Large intestine (tissue), 3 donors: ENCODE results near the gene RRAGB. TPM values are rescaled to one million over a fixed set of nuclear protein-coding genes. Genes with fewer than 3 reads are reported as not detected.
"Not testable (repeated sequence)": the region's sequence is repeated elsewhere in the genome, so short reads cannot be mapped to it uniquely, and the experiment has no call there.

Source experiments
- DNase-seq, 2 donors: peaks; one replicate each; pipeline versions ENCODE4 v3.0.0 to v3.0.0-alpha.2; 2013
- H3K27ac ChIP-seq: one replicate; pipeline ENCODE4 v1.5.1; 2013; ENCODE audit warnings: low read length
- H3K27me3 ChIP-seq: 2 replicates; pipeline ENCODE4 v1.6.1; 2013; ENCODE audit warnings: low read length; ENCODE audit not compliant: control insufficient read depth, insufficient read depth
- H3K36me3 ChIP-seq: 2 replicates; pipeline ENCODE4 v1.6.1; 2013; ENCODE audit warnings: low read length; ENCODE audit not compliant: control insufficient read depth, insufficient read depth
- H3K4me1 ChIP-seq: one replicate; pipeline ENCODE4 v1.6.1; 2013; ENCODE audit warnings: low read length; ENCODE audit not compliant: control insufficient read depth, insufficient read depth
- H3K4me3 ChIP-seq: one replicate; pipeline ENCODE4 v1.5.1; 2013; ENCODE audit warnings: low read length
- H3K9me3 ChIP-seq: one replicate; pipeline ENCODE4 v1.6.1; 2013; ENCODE audit warnings: mild to moderate bottlenecking, low read depth, low read length, moderate library complexity; ENCODE audit not compliant: control insufficient read depth
- WGBS: methylation state at CpG from one replicate; pipeline ENCODE4 v1.1.5; 2013; ENCODE audit warnings: low lambda C conversion rate; ENCODE audit not compliant: insufficient coverage; 5-methylcytosine and 5-hydroxymethylcytosine counted together
- polyA plus RNA-seq: library from polyadenylated mRNA; unstranded; fragments of 120-200 nt; gene quantifications from one replicate; pipeline ENCODE4 v1.2.1, GENCODE V29; 2013

The RRAGB gene
- polyA plus RNA-seq, 1 donor, result 28.5 TPM

DNA sequence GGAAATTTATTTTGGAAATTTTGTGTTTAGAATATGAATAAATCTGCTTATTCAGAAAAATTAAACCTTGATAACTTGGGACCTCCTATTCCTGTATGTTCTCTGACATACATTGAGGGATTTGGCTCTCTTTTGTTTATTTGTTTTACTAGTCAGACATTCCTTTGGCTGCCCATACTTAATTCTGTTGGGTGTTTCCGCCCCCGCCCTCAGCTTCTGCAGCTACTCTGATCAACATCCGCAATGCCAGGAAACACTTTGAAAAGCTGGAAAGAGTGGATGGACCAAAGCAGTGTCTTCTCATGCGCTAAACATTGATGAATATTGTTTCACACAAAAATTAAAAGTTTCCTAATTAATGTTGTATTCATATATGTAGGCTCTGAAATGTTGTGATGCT, 40.5 kb downstream of the RRAGB start:
- no CpG with 5 or more reads among the region's 4 CpGs for WGBS

DNA sequence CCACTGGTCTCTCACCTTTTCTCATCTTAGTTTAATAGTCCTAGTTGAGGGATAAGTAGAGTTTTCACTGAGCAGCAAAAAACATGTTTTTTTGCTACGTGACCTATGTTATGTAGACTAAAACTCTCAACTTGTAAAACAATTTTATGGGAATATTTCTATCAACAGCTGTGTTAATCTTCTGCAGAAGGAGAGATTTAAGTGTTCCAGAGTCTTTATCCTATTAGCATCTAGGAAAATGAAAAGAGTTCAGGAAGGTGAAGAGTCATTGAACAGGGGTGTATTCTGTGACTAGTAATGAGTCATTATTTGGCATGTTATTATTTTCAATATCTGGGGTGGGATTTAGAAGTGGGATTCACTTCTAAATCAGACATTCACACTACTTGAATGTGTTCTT, 41.9 kb downstream of the RRAGB start:
- WGBS, result no CpG with 5 or more reads among the region's 1 CpG
- Histone ChIP-seq H3K4me3 (no peak overlapping the region), H3K4me1 (no peaks in the 10 kb centered on the region), H3K27me3 (no peaks in the 10 kb centered on the region), H3K27ac (no peak overlapping the region), H3K36me3 (peaks cover 11% of the 10 kb centered on the region), H3K9me3 (no peaks in the 10 kb centered on the region)
- DNase-seq, result no peak

More for the DNA sequence above, 40.5 kb downstream of the RRAGB start:
- no peak overlapping the region for H3K27ac ChIP-seq
- H3K4me3 ChIP-seq, result no peak overlapping the region
- H3K4me1 ChIP-seq, result no peaks in the 10 kb centered on the region
- no peaks in the 10 kb centered on the region for H3K9me3 ChIP-seq
- no peaks in the 10 kb centered on the region for H3K27me3 ChIP-seq
- no peak for DNase-seq
- H3K36me3 ChIP-seq, result peaks cover 11% of the 10 kb centered on the region

DNA sequence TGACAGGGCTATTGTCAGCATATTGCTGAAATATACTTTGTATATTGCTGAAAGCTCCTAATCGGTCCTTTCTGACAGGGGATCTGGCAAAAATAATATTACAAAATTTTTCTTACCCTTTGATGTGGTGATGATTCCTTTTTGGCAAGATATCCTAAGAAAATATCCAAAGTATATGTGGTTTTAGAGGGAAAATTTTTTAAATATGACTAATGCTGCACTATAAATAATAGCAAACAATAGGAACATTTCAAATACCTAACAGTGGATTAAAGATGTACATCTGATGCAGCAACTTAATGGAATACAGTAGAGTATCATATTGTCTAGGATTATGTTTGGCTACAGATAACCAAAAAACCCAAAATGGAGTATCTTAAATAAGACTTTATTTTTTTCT, 49.6 kb downstream of the RRAGB start:
- no peak overlapping the region for H3K27ac ChIP-seq
- H3K4me1 ChIP-seq, result no peaks in the 10 kb centered on the region
- no peaks in the 10 kb centered on the region for H3K36me3 ChIP-seq
- WGBS, result no CpG with 5 or more reads among the region's 1 CpG
- no peaks in the 10 kb centered on the region for H3K9me3 ChIP-seq
- DNase-seq, result no peak
- no peak overlapping the region for H3K4me3 ChIP-seq
- H3K27me3 ChIP-seq, result no peaks in the 10 kb centered on the region

DNA sequence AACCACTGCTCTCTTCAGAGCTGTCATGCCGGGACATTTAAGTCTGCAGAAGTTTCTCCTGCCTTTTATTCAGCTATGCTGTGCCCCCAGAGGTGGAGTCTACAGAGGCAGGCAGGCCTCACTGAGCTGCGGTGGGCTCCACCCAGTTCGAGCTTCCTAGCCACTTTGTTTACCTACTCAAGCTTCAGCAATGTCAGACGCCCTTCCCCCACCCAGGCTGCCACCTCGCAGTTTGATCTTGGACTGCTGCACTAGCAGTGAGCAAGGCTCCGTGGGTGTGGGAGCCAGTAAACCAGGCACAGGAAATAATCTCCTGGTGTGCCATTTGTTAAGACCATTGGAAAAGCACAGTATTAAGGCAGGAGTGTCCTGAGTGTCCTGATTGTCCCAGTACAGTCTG, 56.9 kb downstream of the RRAGB start:
- H3K36me3 ChIP-seq, H3K27me3 ChIP-seq, H3K4me1 ChIP-seq, DNase-seq, H3K9me3 ChIP-seq, H3K4me3 ChIP-seq, H3K27ac ChIP-seq: not testable (repeated sequence)
- no CpG with 5 or more reads among the region's 6 CpGs for WGBS

DNA sequence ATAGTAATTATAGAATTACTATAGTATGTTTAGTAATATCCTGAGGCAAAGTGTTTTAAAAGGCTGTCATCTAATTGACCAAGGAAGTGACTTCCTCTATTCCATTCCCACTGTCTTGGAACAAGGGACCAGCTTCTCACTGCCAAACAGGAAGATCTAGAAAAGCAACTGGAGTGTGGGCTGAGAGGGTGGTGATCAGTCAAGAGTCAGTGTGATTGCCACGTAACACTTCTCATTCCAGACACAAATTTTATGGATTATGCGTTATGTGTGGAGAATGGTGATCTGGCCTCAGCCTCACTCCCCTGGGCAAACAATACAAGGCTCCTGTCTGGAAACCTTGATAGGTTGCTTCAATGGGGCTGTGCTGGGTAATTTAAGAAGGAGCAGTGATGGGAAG, 60.0 kb downstream of the RRAGB start:
- no peaks in the 10 kb centered on the region for H3K4me1 ChIP-seq
- no peaks in the 10 kb centered on the region for H3K9me3 ChIP-seq
- no peaks in the 10 kb centered on the region for H3K27me3 ChIP-seq
- whole genome bisulfite sequencing, result no CpG with 5 or more reads among the region's 2 CpGs
- no peaks in the 10 kb centered on the region for H3K36me3 ChIP-seq
- no peak for DNase-seq
- H3K27ac ChIP-seq, result no peak overlapping the region
- no peak overlapping the region for H3K4me3 ChIP-seq

DNA sequence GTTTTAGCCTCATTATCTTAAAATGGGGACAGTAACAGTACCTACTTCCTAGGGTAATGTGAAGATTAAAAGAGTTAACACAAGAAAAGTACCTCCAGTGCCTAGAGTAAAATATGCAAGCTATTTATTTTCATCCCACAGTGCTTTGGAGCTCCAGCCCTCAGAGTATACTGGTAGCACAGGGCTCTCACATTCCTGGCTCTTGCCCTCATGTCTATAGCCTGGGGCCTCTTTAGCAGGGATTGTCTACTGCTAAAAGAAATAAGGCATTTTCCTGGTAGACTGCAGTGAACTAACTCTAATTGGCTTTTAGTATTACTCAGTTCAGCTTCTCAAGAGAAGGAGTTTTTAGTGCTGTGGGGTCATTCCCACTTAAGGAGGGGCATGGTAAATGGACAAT, 60.8 kb downstream of the RRAGB start:
- Histone ChIP-seq H3K9me3 (no peaks in the 10 kb centered on the region), H3K27me3 (no peaks in the 10 kb centered on the region), H3K36me3 (no peaks in the 10 kb centered on the region), H3K4me3 (no peak overlapping the region), H3K4me1 (no peaks in the 10 kb centered on the region), H3K27ac (no peak overlapping the region)
- no peak for DNase-seq

DNA sequence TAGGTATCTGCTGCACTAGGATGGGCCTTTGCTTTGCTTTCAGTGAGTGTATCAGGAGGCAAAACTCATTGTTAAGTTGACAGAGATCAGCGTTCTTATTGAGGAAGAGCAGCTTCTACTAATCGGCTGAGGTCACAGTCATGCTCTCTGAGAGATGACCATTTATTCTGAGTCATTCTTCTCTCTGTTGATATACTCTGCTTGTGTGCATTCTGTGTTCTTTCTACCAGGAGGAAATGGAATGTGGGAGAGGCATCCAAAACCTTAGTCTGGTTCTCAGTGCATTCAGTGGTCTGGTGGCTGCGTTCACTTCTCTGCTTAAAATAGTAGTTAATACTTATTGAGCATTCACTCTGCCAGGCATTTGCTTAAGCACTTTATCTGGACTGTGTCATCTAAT, 66.2 kb downstream of the RRAGB start:
- no peaks in the 10 kb centered on the region for H3K36me3 ChIP-seq
- no CpG with 5 or more reads among the region's 3 CpGs for WGBS
- DNase-seq, result no peak
- H3K4me3 ChIP-seq, result no peak overlapping the region
- no peak overlapping the region for H3K27ac ChIP-seq
- no peaks in the 10 kb centered on the region for H3K4me1 ChIP-seq
- H3K27me3 ChIP-seq, result no peaks in the 10 kb centered on the region
- H3K9me3 ChIP-seq, result no peaks in the 10 kb centered on the region

DNA sequence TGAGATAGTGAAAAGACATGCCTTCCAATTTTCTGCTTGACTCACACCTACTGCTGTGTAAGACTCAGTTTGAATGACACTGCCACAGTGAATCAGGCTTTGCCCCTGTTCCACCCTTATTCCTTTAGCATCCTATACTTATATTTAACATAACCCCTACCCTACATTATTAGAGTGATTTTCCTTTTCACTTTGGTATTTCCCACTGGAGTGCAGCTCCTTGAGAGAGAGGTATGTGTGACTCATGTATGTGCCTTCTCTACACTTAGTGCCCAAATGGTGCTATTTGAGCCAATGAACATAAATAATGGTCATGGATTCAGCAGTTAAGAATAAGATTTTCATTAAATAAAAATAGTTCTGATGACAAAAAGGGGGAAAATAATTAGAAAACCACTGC, 69.5 kb downstream of the RRAGB start:
- Histone ChIP-seq H3K27ac (no peak overlapping the region), H3K9me3 (no peaks in the 10 kb centered on the region), H3K4me3 (no peak overlapping the region), H3K27me3 (no peaks in the 10 kb centered on the region), H3K4me1 (no peaks in the 10 kb centered on the region), H3K36me3 (no peaks in the 10 kb centered on the region)
- DNase-seq, result no peak

DNA sequence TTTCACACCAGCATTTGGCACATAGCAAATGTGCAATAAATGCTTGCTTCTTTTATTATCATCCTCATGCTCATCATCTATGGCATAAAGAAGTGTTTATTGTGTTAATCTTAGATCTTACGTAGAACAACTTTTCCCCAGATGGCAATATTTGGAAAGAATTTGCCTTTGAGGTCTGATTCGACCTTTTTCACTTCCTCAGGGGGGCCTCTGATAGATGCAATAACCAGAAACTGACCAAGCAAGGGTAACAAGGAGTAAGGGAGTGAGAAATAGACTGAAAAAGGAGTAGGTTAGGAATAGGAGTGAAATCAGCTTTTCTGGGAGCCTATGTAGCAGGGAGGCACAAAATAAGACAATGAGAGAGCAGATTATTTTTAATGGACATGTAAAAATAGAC, 70.2 kb downstream of the RRAGB start:
- no peaks in the 10 kb centered on the region for H3K9me3 ChIP-seq
- WGBS, result no CpG with 5 or more reads among the region's 2 CpGs

DNA sequence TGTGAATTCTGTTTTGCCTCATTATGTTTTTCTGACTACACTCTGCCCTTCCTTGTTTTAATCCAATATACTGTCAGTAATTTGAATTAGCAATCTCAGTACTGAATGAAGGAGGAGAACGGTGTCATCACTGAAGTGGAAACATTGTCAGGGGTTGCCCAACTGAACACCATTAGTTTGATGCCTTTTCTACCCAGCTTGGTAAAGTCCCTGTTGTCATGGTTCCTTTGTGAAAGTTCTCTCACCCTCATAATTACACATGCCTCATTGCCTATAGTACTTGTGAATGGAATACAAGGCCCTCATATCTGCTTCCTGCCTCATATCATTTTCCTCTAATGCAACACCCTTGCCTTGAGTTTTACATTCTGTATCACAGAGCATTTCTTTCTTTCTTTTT, 76.9 kb downstream of the RRAGB start:
- no peaks in the 10 kb centered on the region for H3K27me3 ChIP-seq
- H3K4me3 ChIP-seq, result no peak overlapping the region
- DNase-seq, result no peak
- H3K9me3 ChIP-seq, result no peaks in the 10 kb centered on the region
- WGBS, result no CpG with 5 or more reads among the region's 1 CpG
- no peaks in the 10 kb centered on the region for H3K36me3 ChIP-seq
- H3K4me1 ChIP-seq, result no peaks in the 10 kb centered on the region
- H3K27ac ChIP-seq, result no peak overlapping the region

More for the DNA sequence above, 70.2 kb downstream of the RRAGB start:
- Histone ChIP-seq H3K4me3 (no peak overlapping the region), H3K36me3 (no peaks in the 10 kb centered on the region), H3K27ac (no peak overlapping the region), H3K4me1 (no peaks in the 10 kb centered on the region), H3K27me3 (no peaks in the 10 kb centered on the region)
- DNase-seq, result no peak

DNA sequence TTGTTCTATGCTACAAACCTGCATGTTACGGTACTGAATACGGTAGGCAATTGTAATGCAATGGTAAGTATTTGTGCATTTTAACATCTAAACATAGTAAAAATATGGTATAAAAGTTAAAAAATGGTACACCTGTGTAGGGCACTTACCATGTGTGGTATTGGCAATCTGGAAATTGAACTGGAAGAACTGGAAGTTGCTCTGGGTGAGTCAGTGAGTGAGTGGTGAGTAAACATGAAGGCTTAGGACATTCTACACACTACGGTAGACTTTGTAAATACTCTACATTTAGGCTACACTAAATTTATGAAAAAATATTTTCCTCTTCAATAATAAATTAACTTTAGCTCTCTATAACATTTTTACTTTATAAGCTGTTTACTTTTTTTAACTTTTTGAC, 78.9 kb downstream of the RRAGB start:
- H3K36me3 ChIP-seq, result no peaks in the 10 kb centered on the region
- H3K27me3 ChIP-seq, result no peaks in the 10 kb centered on the region
- no CpG with 5 or more reads among the region's 3 CpGs for WGBS

More for the DNA sequence above, 78.9 kb downstream of the RRAGB start:
- no peak overlapping the region for H3K4me3 ChIP-seq
- no peak overlapping the region for H3K27ac ChIP-seq
- no peak for DNase-seq
- no peaks in the 10 kb centered on the region for H3K4me1 ChIP-seq
- H3K9me3 ChIP-seq, result no peaks in the 10 kb centered on the region
